Nephron (organoid): Measurements from ENCODE around the gene TPSAB1.
A peak's percentile ranks its signal among the peaks of the same experiment; 100 is the strongest.

ENCODE experiments used
- H3K27ac Mint-ChIP-seq, 3 experiments: 2 replicates each; pipeline ENCODE4 v1.8.0; 2020; ENCODE audit warnings: mixed read lengths in 3 of 3, mild to moderate bottlenecking in 2 of 3, moderate library complexity in 1 of 3
- H3K27me3 Mint-ChIP-seq: 2 replicates; pipeline ENCODE4 v1.8.0; 2021; ENCODE audit warnings: low read depth, mild to moderate bottlenecking, moderate library complexity, mixed read lengths
- H3K36me3 Mint-ChIP-seq: 2 replicates; pipeline ENCODE4 v1.8.0; 2020; ENCODE audit warnings: low read depth, mixed read lengths
- H3K4me1 Mint-ChIP-seq: 2 replicates; pipeline ENCODE4 v1.8.0; 2020; ENCODE audit warnings: mixed read lengths
- H3K4me3 Mint-ChIP-seq, 3 experiments: 2 replicates each; pipeline ENCODE4 v1.8.0; 2020; ENCODE audit warnings: mild to moderate bottlenecking in 3 of 3, mixed read lengths in 3 of 3, moderate library complexity in 2 of 3
- H3K9me3 Mint-ChIP-seq: 2 replicates; pipeline ENCODE4 v1.8.0; 2020; ENCODE audit warnings: mixed read lengths
- TF ChIP-seq, protein P1 (sequence below), 3 experiments: fragments of 200-600 bp; sonication (generic); IDR thresholded peaks; one replicate each; pipeline ENCODE4 v1.5.0; 2021; ENCODE audit warnings: antibody characterized with exemption in 3 of 3; ENCODE audit not compliant: unreplicated experiment in 3 of 3

Gene TPSAB1

DNA sequence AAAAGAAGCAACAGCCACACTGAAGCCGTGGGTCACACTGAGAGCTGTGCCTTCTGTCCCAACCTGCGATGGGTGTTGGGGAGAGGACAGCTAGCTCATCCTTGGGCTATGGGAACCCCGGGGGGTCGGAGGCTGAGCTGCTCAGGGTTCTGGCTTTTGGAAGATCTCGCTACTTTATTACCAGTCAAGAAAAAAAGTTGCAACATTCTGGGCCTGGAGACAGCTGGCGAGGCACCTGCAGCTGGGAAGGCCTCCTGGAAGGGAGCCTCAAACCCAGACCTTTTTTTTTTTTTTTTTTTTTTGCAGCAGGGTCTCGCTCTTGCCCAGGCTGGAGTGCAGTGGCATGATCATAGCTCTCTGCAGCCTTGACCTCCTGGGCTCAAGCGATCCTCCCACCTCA, 40.3 kb downstream of the TPSAB1 start:
- Mint-ChIP-seq H3K36me3 (no peaks in the 10 kb centered on the region), H3K4me3 (no peak overlapping the region), H3K27me3 (peaks cover 11% of the 10 kb centered on the region), H3K9me3 (no peaks in the 10 kb centered on the region), H3K4me1 (peaks cover 22% of the 10 kb centered on the region), H3K27ac (peak overlapping the region in 1 of 3 experiments; percentile 63)
- TF ChIP-seq, protein P1, sequence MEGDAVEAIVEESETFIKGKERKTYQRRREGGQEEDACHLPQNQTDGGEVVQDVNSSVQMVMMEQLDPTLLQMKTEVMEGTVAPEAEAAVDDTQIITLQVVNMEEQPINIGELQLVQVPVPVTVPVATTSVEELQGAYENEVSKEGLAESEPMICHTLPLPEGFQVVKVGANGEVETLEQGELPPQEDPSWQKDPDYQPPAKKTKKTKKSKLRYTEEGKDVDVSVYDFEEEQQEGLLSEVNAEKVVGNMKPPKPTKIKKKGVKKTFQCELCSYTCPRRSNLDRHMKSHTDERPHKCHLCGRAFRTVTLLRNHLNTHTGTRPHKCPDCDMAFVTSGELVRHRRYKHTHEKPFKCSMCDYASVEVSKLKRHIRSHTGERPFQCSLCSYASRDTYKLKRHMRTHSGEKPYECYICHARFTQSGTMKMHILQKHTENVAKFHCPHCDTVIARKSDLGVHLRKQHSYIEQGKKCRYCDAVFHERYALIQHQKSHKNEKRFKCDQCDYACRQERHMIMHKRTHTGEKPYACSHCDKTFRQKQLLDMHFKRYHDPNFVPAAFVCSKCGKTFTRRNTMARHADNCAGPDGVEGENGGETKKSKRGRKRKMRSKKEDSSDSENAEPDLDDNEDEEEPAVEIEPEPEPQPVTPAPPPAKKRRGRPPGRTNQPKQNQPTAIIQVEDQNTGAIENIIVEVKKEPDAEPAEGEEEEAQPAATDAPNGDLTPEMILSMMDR (IDR thresholded peaks at IDR 0.05; ENCODE audit: unreplicated experiment in 3 of 3): no peak

DNA sequence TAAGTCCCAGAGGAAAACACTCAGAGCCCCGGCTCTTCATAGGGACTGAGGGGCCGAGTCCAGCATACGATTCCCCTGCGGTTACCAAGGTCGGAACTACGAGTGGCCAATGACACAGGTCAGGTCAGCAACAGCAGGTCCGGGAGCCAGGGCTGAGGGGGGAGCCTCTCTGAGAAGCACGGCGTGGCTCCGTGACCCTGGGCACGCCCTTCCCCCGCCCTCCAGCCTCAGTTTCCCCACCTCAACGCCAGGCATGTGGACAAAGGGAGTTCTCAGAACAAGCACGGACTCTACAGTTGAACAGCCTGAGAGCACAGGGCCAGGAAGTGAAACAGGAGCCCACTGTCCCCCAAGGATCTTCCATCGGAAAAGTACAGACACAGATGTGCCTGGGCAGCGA, 41.0 kb downstream of the TPSAB1 start:
- Mint-ChIP-seq H3K4me3 (no peak overlapping the region), H3K4me1 (peaks cover 19% of the 10 kb centered on the region), H3K27me3 (peaks cover 14% of the 10 kb centered on the region), H3K9me3 (no peaks in the 10 kb centered on the region), H3K36me3 (no peaks in the 10 kb centered on the region), H3K27ac (no peak overlapping the region)
- TF ChIP-seq, protein P1 (IDR thresholded peaks at IDR 0.05; ENCODE audit: unreplicated experiment in 3 of 3): no peak

DNA sequence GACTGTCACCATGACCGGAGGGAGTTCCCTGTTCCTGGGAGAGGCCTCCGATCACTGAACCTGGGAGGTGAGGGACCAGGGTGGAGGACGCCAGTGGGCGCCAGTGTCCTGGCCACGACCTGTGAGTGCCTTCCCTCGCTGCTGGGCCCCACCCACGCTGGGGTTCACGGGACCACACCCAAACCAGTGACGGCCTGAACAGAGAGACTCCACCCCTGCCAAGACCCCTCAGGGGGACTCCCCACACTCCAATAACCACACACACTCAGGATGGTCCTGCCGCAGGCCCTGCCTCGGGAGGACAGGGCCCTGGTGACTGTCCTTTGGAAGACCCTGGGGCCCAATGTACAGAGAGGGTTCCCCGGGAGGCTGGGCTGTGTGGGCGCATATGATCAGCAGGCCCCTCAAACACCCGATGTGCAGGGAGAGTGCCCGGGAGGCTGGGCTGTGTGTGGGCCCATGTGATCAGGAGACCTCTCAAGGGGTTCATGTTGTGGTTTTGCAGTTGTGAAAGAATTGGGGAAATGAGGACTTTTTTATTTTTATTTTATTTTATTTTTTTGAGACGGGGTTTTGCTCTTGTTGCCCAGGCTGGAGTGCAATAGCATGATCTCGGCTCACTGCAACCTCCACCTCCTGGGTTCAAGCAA, 41.9 kb downstream of the TPSAB1 start:
- TF ChIP-seq, protein P1 (IDR thresholded peaks at IDR 0.05; ENCODE audit: unreplicated experiment in 3 of 3): no peak
- Mint-ChIP-seq H3K27me3 (peaks cover 13% of the 10 kb centered on the region), H3K36me3 (no peaks in the 10 kb centered on the region), H3K4me3 (no peak overlapping the region), H3K9me3 (no peaks in the 10 kb centered on the region), H3K4me1 (peaks cover 19% of the 10 kb centered on the region), H3K27ac (no peak overlapping the region)

DNA sequence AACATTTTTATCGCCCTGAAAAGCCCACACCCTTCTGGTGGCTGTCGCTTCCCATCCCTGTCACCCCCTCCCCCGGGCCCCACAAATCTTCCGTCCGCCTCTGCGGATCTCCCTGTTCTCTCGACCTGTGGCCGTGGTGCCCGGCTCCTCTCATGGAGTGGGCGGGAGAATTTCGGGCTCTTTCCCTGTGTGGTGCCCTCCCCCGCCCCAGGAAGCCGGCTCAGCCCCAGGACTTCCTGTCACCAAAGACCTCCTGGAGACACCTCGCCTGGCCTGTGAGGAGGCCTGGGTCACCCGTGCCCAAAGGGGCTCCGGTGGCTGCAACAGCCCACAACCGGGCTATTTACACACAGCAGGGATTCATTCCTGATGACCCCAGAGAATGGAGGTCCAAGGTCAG, 42.8 kb downstream of the TPSAB1 start:
- H3K4me1 Mint-ChIP-seq: peaks cover 27% of the 10 kb centered on the region
- TF ChIP-seq, protein P1 (IDR thresholded peaks at IDR 0.05; ENCODE audit: unreplicated experiment in 3 of 3): no peak
- H3K9me3 Mint-ChIP-seq: no peaks in the 10 kb centered on the region
- no peaks in the 10 kb centered on the region for H3K36me3 Mint-ChIP-seq
- H3K27me3 Mint-ChIP-seq: peaks cover 18% of the 10 kb centered on the region
- no peak overlapping the region for H3K27ac Mint-ChIP-seq
- no peak overlapping the region for H3K4me3 Mint-ChIP-seq

DNA sequence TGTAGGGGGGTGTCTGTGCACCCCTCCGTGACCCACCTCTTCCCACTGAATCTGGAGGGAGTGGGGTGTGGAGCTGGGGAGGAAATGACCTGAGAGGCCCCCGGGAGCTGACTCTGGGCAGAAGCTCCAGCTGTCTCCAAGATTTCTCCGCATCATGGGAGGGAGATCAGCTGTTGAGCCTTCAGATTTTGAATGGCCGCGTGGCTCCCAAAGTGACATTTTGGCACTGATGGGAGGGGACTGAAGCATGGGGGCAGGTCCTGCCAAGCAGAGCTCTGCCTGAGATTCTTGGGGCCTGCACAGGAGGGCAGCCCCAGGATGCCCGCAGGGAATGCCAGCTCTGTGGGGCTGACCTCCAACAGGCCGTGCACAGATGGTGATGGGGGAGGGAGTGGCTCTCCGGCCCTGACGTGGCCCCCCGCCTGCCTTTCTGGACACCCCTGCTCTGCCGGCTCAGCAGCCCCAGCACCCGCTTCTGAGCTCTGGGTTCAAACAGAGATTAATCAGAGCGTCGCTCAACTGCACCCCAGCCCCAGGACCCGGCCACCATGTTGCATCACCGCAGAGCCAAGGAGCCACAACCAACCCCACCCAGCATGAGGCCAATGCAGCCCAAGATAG, 43.6 kb downstream of the TPSAB1 start:
- Mint-ChIP-seq H3K9me3 (no peaks in the 10 kb centered on the region), H3K4me1 (peaks cover 27% of the 10 kb centered on the region), H3K4me3 (no peak overlapping the region), H3K27me3 (peaks cover 20% of the 10 kb centered on the region), H3K36me3 (no peaks in the 10 kb centered on the region), H3K27ac (no peak overlapping the region)
- TF ChIP-seq, protein P1 (IDR thresholded peaks at IDR 0.05; ENCODE audit: unreplicated experiment in 3 of 3): no peak
